H1 (cell line): ENCODE results near the gene POU4F2. TPM values are rescaled to one million over a fixed set of nuclear protein-coding genes. Genes with fewer than 3 reads are reported as not detected.
"Not testable (repeated sequence)": the region's sequence is repeated elsewhere in the genome, so short reads cannot be mapped to it uniquely, and the experiment has no call there.

Source experiments
- CTCF ChIA-PET: fragments of 300-600 bp; sonication (Branson Sonifier 250); formaldehyde crosslinking; loops from one replicate; lab custom pipeline; 2021; ENCODE audit not compliant: partially characterized antibody; lab: Charles Lee
- POLR2A ChIA-PET: fragments of 300-600 bp; sonication (Branson Sonifier 250); formaldehyde crosslinking; loops from one replicate; lab custom pipeline; 2021; ENCODE audit warnings: inconsistent platforms; ENCODE audit not compliant: partially characterized antibody; lab: Charles Lee
- DNase-seq, 2 experiments: peaks; one replicate each; pipeline versions ENCODE4 v3.0.0 to v3.0.0-alpha.2; 2010 to 2022; ENCODE audit warnings: low spot score in 2 of 2, low read depth in 1 of 2, mixed read lengths in 1 of 2
- FAIRE-seq: peaks from 2 replicates; lab custom pipeline; 2011; peaks lifted over from hg19 to GRCh38; lab: Jason Lieb, UNC
- H2AFZ ChIP-seq: 2 replicates; pipeline ENCODE4 v1.8.1; 2012; ENCODE audit warnings: low read length, inconsistent platforms
- H2AK5ac ChIP-seq: 2 replicates; pipeline ENCODE4 v1.6.1; 2013; ENCODE audit warnings: low read depth, low read length
- H2BK120ac ChIP-seq: replicated peaks from 2 replicates; pipeline ENCODE3; 2013; ENCODE audit warnings: low read depth, low read length, inconsistent platforms
- H2BK12ac ChIP-seq: 2 replicates; pipeline ENCODE4 v1.6.1; 2013; ENCODE audit warnings: low read depth, low read length
- H2BK15ac ChIP-seq: 2 replicates; pipeline ENCODE4 v1.6.1; 2013; ENCODE audit warnings: low read length
- H2BK20ac ChIP-seq: 2 replicates; pipeline ENCODE4 v1.6.1; 2013; ENCODE audit warnings: low read length
- H2BK5ac ChIP-seq: 2 replicates; pipeline ENCODE4 v1.6.1; 2013; ENCODE audit warnings: low read depth, low read length
- H3K14ac ChIP-seq: 2 replicates; pipeline ENCODE4 v1.6.1; 2013; ENCODE audit warnings: inconsistent platforms; ENCODE audit not compliant: insufficient read length
- H3K18ac ChIP-seq: 2 replicates; pipeline ENCODE4 v1.6.1; 2013; ENCODE audit warnings: low read length; ENCODE audit errors: extremely low read depth
- H3K23ac ChIP-seq: 2 replicates; pipeline ENCODE4 v1.6.1; 2013; ENCODE audit warnings: inconsistent platforms; ENCODE audit not compliant: insufficient read length
- H3K23me2 ChIP-seq: 2 replicates; pipeline ENCODE4 v1.6.1; 2013; ENCODE audit warnings: low read depth, low read length
- H3K27ac ChIP-seq: 2 replicates; pipeline ENCODE4 v1.6.1; 2011; ENCODE audit warnings: low read depth, low read length, inconsistent platforms
- H3K27me3 ChIP-seq, 4 experiments: replicated peaks in 1 of 4; 1 replicate in 1 of 4; 2 replicates in 3 of 4; pipeline versions ENCODE4 v1.6.1 to v1.8.1; 2011 to 2013; ENCODE audit warnings: low read length in 3 of 4, mild to moderate bottlenecking in 3 of 4, inconsistent platforms in 2 of 4, mixed read lengths in 2 of 4, moderate library complexity in 1 of 4; ENCODE audit not compliant: control insufficient read depth in 3 of 4, insufficient read depth in 3 of 4; ENCODE audit errors: extremely low read depth in 1 of 4
- H3K36me3 ChIP-seq, 4 experiments: 2 replicates each; pipeline versions ENCODE4 v1.6.1 to v1.8.1; 2011 to 2013; ENCODE audit warnings: mild to moderate bottlenecking in 4 of 4, low read length in 3 of 4, moderate library complexity in 2 of 4, control low read depth in 1 of 4, inconsistent platforms in 1 of 4; ENCODE audit not compliant: insufficient read depth in 4 of 4, control insufficient read depth in 2 of 4
- H3K4ac ChIP-seq: replicated peaks from 2 replicates; pipeline ENCODE3; 2013; ENCODE audit warnings: low read length, low read depth, mixed read lengths, inconsistent platforms; ENCODE audit not compliant: insufficient read length
- H3K4me1 ChIP-seq, 4 experiments: replicated peaks in 1 of 4; 1 replicate in 1 of 4; 2 replicates in 3 of 4; pipeline versions ENCODE4 v1.6.1 to v1.8.1; 2011 to 2013; ENCODE audit warnings: low read length in 3 of 4, inconsistent platforms in 2 of 4, mixed read lengths in 1 of 4; ENCODE audit not compliant: insufficient read depth in 4 of 4, control insufficient read depth in 3 of 4
- H3K4me2 ChIP-seq, 2 experiments: 2 replicates each; pipeline versions ENCODE4 v1.6.1 to v1.8.1; 2011 to 2013; ENCODE audit warnings: low read depth in 2 of 2, low read length in 2 of 2, control low read depth in 1 of 2, inconsistent platforms in 1 of 2, mild to moderate bottlenecking in 1 of 2; ENCODE audit not compliant: insufficient read depth in 1 of 2
- H3K4me3 ChIP-seq, 4 experiments: fragments of 200-600, 300-600 bp in 1 of 4; sonication (generic), shearing (Covaris generic), sonication (Bioruptor Twin) in 1 of 4; 2 replicates each; pipeline versions ENCODE4 v1.5.1 to v1.8.1; 2011 to 2016; ENCODE audit warnings: low read length in 4 of 4, low read depth in 3 of 4, control low read depth in 2 of 4, inconsistent platforms in 2 of 4, mild to moderate bottlenecking in 2 of 4, mixed read lengths in 1 of 4, moderate library complexity in 1 of 4; ENCODE audit not compliant: insufficient read depth in 2 of 4; ENCODE audit errors: extremely low read depth in 1 of 4
- H3K56ac ChIP-seq: replicated peaks from 2 replicates; pipeline ENCODE3; 2013; ENCODE audit warnings: low read depth, mild to moderate bottlenecking, mixed read lengths, low read length, inconsistent platforms; ENCODE audit not compliant: insufficient read length
- H3K79me1 ChIP-seq: 2 replicates; pipeline ENCODE4 v1.6.1; 2013; ENCODE audit warnings: low read depth, low read length, control low read depth
- H3K79me2 ChIP-seq, 2 experiments: 2 replicates each; pipeline versions ENCODE4 v1.6.1 to v1.8.1; 2012 to 2013; ENCODE audit warnings: low read length in 2 of 2, mild to moderate bottlenecking in 2 of 2, inconsistent platforms in 1 of 2; ENCODE audit not compliant: insufficient read depth in 2 of 2, control insufficient read depth in 1 of 2
- H3K9ac ChIP-seq, 4 experiments: replicated peaks in 1 of 4; 1 replicate in 1 of 4; 2 replicates in 3 of 4; pipeline versions ENCODE4 v1.6.1 to v1.8.1; 2011 to 2013; ENCODE audit warnings: low read depth in 3 of 4, low read length in 3 of 4, control low read depth in 2 of 4, mild to moderate bottlenecking in 2 of 4, moderate library complexity in 2 of 4, inconsistent platforms in 1 of 4; ENCODE audit errors: extremely low read depth in 1 of 4
- H3K9me3 ChIP-seq, 2 experiments: 2 replicates each; pipeline versions ENCODE4 v1.6.1 to v1.8.1; 2012 to 2013; ENCODE audit warnings: mild to moderate bottlenecking in 2 of 2, moderate library complexity in 2 of 2, control low read depth in 1 of 2, inconsistent platforms in 1 of 2, low read depth in 1 of 2, low read length in 1 of 2, mixed read lengths in 1 of 2; ENCODE audit not compliant: insufficient read depth in 2 of 2
- H4K20me1 ChIP-seq, 2 experiments: replicated peaks in 1 of 2; 2 replicates each; pipeline versions ENCODE3 to v1.8.1; 2011 to 2013; ENCODE audit warnings: inconsistent platforms in 2 of 2, low read length in 2 of 2, mild to moderate bottlenecking in 1 of 2; ENCODE audit not compliant: insufficient read depth in 2 of 2, control insufficient read depth in 1 of 2
- H4K5ac ChIP-seq: 2 replicates; pipeline ENCODE4 v1.6.1; 2013; ENCODE audit warnings: low read length, low read depth, mixed read lengths, inconsistent platforms; ENCODE audit not compliant: insufficient read length
- H4K8ac ChIP-seq: 2 replicates; pipeline ENCODE4 v1.8.0; 2013; ENCODE audit warnings: mild to moderate bottlenecking, moderate library complexity, low read length, inconsistent platforms; ENCODE audit not compliant: insufficient read depth; ENCODE audit errors: extremely low read depth
- H4K91ac ChIP-seq: replicated peaks from 2 replicates; pipeline ENCODE3; 2013; ENCODE audit warnings: low read length, mixed read lengths, inconsistent platforms; ENCODE audit not compliant: insufficient read length
- WGBS, 2 experiments: shearing (Covaris generic) in 1 of 2; methylation state at CpG; one replicate each; pipeline versions ENCODE4 v1.1.6 to v1.1.7; 2013 to 2015; ENCODE audit warnings: low lambda C conversion rate in 2 of 2, mixed read lengths in 2 of 2, inconsistent platforms in 1 of 2, low coverage in 1 of 2, missing lambda C conversion rate in 1 of 2; ENCODE audit not compliant: insufficient replicate concordance in 2 of 2, insufficient coverage in 1 of 2, insufficient read length in 1 of 2; ENCODE audit errors: extremely low coverage in 1 of 2, missing lambda C conversion rate in 1 of 2; 5-methylcytosine and 5-hydroxymethylcytosine counted together
- polyA plus RNA-seq, 7 experiments: library from polyadenylated mRNA; depleted of rRNA in 3 of 7; stranded (reverse) in 5 of 7; unstranded in 2 of 7; fragments of >200 nt in 5 of 7; fragments of 200-250 nt in 2 of 7; gene quantifications; 1 replicate in 5 of 7; 2 replicates in 1 of 7; 4 replicates in 1 of 7; pipeline versions ENCODE4 v1.2.1 to v1.2.3, GENCODE V29; 2011 to 2013; ENCODE audit warnings: missing spikeins in 2 of 7, mixed read lengths in 2 of 7
- total RNA-seq: library from RNA; stranded (reverse); fragmentation: NEBNext Ultra II Directional; extraction: Animal tissue kit (Norgen Biotek cat#: 25700); gene quantifications from 2 replicates; pipeline ENCODE4 v1.2.1, GENCODE V29; 2021

Gene POU4F2
- total and polyA plus RNA-seq, 2 of the 8 experiments (the other 6 are each of a cell fraction or from before 2014, with no cell fraction given), result not detected

DNA sequence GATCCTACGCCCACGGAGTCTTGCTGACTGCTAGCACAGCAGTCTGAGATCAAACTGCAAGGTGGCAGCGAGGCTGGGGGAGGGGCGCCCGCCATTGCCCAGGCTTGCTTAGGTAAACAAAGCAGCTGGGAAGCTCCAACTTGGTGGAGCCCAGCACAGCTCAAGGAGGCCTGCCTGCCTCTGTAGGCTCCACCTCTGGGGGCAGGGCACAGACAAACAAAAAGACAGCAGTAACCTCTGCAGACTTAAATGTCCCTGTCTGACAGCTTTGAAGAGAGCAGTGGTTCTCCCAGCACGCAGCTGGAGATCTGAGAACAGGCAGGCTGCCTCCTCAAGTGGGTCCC is 25.2 kb downstream of the POU4F2 start:
- H3K79me1 ChIP-seq, H3K27ac ChIP-seq, H4K20me1 ChIP-seq, H3K36me3 ChIP-seq, H2BK12ac ChIP-seq, H3K4me2 ChIP-seq, H2BK120ac ChIP-seq, H3K27me3 ChIP-seq, FAIRE-seq, H2BK20ac ChIP-seq, H3K9me3 ChIP-seq, H2AK5ac ChIP-seq, H3K23me2 ChIP-seq, H3K14ac ChIP-seq, H2BK15ac ChIP-seq, CTCF ChIA-PET, DNase-seq, H3K56ac ChIP-seq, H3K4ac ChIP-seq, H3K79me2 ChIP-seq, H3K4me3 ChIP-seq, H3K4me1 ChIP-seq, H2BK5ac ChIP-seq, H3K23ac ChIP-seq, H4K5ac ChIP-seq, H4K8ac ChIP-seq, H3K9ac ChIP-seq, POLR2A ChIA-PET, H4K91ac ChIP-seq, H2AFZ ChIP-seq, H3K18ac ChIP-seq: not testable (repeated sequence)
- 22% methylated on average over 6 of the region's 6 CpGs; no CpG with 5 or more reads in 1 of the 2 experiments for WGBS, 2 experiments
